GM19328 (cell line): ENCODE measurements around the gene CALHM4.
A peak's percentile ranks its signal among the peaks of the same experiment; 100 is the strongest.

Experiments
- ATAC-seq: cut with Tn5 transposase; IDR thresholded peaks from one replicate; pipeline ENCODE4 v1.9.1; 2021; ENCODE audit warnings: mild to moderate bottlenecking, moderate library complexity; ENCODE audit not compliant: unreplicated experiment

Gene CALHM4, protein sequence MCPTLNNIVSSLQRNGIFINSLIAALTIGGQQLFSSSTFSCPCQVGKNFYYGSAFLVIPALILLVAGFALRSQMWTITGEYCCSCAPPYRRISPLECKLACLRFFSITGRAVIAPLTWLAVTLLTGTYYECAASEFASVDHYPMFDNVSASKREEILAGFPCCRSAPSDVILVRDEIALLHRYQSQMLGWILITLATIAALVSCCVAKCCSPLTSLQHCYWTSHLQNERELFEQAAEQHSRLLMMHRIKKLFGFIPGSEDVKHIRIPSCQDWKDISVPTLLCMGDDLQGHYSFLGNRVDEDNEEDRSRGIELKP

DNA sequence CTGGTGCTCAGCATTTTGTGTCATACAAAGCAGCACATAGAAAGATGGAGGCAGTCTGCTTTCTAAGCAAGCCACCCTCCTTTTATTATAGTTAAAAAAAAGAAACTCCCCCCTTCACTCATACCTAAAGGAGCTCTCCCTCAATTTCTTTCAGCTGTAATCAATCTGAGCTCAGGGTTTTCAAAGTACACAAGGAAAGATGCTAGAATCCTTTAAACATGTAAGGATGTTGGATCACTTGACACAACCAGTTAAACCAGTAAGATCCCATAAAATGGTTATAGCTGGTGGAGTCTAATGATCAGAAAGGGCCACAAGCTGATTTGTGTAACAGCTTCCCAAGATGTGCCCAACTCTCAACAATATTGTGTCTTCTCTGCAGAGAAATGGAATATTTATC lies at the start of gene CALHM4:
CALHM4 (plus strand) TSS at position 301 of the 400 bp plus-strand sequence; CDS start at position 344, 43 bp downstream.
- ATAC-seq, result no peak

DNA sequence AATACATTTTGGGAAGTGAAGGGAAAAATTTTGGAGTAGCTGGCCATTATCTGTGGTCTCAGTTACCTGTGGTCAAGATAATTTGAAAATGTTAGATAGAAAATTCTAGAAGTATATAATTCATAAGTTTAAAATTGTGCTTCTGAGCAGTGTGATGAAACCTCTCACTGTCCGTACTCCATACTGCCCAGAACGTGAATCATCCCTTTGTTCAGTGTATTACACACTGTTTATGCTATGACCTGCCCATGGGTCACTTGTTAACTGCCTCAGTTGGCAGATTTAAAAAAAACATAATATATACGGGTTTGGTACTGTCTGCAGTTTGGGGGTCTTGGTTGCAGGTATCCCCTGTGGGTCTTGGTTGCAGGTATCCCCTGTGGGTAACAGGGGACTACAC lies 46.2 kb upstream of the CALHM4 start:
- no peak for ATAC-seq

DNA sequence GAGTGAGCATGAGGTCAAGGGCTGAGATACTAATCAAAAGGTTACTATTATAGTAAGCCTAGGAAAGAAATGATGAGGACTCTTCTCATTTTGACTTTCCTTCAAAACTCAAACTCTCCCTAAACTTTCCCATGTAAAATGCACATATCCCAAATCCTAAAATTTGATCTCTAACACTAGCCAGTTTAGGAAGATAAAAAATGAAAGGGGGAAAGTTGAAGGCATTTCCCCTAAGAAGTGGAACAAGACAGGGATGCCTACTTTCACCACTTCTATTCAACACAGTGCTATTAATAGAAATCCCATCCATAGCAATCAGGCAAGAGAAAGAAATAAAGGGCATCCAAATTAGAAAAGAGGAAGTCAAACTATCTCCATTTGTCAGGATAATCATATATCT lies 45.0 kb upstream of the CALHM4 start:
- ATAC-seq, result no peak

DNA sequence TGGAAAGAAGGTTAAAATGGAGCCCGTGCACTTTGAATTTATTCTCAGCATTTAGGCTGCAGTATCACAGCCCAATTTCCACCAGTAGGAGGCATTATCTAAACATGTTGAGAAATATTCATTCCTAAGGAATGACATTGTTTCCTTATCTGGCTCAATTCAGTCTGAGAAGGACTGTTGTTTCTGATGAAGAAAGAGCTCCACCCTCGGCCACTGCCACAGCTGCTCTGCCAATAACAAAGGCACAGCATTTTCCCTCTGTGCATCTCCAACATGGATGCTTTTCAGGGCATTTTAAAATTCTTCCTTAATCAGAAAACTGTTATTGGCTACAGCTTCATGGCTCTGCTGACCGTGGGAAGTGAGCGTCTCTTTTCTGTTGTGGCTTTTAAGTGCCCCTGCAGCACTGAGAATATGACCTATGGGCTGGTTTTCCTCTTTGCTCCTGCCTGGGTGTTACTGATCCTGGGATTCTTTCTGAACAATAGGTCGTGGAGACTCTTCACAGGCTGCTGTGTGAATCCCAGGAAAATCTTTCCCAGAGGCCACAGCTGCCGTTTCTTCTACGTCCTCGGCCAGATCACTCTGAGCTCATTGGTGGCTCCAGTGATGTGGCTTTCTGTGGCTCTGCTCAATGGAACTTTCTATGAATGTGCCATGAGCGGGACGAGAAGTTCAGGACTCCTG lies 42.0 kb upstream of the CALHM4 start, which contains the start of gene CALHM5:
CALHM5 (plus strand) TSS at position 216 of the 687 bp plus-strand sequence; CDS start at position 274, 58 bp downstream.
- no peak for ATAC-seq

- ATAC-seq, result peak; percentile 79
Measured at GRCh38 chr6:116512111-116512559, 41.4 kb upstream of the CALHM4 start.

- ATAC-seq, result no peak
Measured at GRCh38 chr6:116512734-116513133, 40.8 kb upstream of the CALHM4 start.

GRCh38 chr6:116513224-116513875 lies 40.2 kb upstream of the CALHM4 start:
- ATAC-seq, result no peak

- ATAC-seq, result no peak
Measured at GRCh38 chr6:116514111-116514510, 39.4 kb upstream of the CALHM4 start.

- ATAC-seq, result no peak
Measured at GRCh38 chr6:116515141-116515540, 38.4 kb upstream of the CALHM4 start.

DNA sequence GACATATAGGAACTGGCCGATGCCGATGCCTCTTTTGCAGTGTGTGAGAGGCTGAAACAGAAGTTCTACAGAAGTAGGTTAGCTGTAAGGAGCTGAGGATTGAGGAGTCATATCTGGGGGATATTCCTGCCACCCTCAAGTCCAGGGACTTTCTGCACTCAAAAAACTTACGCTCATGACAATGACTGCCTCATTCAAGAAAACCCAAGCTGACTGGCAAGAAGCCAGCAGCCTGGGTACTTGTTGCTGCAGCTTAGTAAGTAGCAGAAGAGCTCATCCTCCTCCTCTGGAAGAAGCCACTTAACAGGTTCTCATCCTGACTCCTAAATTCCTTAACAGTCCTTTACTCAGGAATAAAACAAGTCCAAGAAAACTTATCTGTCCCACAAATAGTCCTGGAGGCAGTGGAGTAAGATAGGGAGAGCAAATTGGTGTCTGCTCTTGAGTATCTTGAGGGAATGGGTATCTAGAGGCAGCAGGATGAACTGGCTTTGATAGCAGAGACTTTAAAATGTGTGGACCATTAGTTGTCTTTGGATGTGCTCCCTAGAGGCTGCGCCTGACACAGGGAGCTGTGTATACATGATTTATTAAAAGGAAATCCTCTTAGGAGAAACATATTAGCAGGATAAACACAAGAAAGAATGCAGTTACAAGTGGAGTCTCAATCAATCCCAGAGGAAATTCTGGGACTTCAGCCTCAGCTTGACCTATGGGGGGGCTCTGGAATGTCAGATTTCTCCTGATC lies 34.8 kb upstream of the CALHM4 start:
- ATAC-seq, result no peak

- ATAC-seq, result no peak
Measured at GRCh38 chr6:116522896-116523295, 30.7 kb upstream of the CALHM4 start.

GRCh38 chr6:116524236-116524635 lies 29.3 kb upstream of the CALHM4 start:
- no peak for ATAC-seq

GRCh38 chr6:116528133-116528532 lies 25.4 kb upstream of the CALHM4 start:
- no peak for ATAC-seq

GRCh38 chr6:116528780-116529179 lies 24.8 kb upstream of the CALHM4 start:
- ATAC-seq, result no peak

DNA sequence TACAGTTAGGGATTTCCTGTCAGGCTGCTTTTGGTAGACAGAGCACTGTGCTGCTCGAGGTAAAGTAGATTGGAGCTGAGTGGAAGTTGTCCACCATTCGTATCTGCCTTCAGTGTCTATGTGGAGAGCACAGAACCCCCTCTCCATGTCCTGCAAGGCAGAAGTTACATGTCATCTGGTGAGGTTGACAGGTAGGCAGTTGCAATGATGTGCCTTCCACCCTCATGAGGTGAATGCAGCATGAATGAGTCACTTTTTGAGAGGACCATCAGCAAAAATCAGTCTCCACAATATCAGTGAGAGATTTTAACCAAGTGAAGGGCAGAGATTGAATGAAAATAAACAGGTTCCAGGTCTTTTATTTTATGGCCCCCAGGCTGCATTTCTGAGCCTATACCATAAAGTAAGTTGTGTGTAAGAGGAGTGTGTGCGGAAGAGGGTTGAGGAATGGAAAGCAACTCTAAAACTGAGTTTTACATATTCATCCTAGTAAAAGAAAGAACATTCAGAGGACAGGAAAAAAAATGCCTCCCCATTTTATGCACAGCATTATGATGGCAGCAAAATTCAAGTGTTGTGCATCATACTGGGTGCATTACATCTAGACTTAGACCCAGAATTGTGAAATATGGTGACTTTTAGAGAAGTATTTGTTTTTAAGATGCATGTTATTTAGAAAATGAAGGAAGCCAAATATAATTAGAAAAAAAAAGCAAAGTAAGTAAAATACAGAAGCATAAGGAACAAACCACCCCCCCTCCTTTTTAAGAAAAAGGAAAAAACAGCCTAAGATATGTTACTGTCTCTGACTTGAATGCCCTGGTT lies 23.9 kb upstream of the CALHM4 start:
- ATAC-seq, result no peak

DNA sequence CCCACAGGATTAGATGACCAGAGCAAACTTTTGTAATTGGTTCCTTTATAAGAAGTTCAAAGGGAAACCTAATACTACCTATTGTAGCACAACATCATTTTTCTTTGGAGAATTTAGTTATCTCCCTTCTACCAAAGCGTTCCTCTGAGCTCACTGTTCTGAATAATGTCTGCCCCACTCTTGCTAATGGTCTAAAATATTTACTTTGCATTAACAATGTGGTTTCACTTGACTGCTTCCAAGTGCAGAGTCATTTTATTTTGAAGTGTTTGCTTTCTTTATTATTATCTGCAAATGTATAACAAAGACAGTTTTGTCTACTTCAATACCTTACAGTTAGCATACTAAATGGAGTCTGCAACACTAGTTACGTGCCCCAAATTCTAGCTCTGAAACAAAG lies 23.1 kb upstream of the CALHM4 start:
- ATAC-seq, result no peak

GRCh38 chr6:116531675-116532570 lies 21.6 kb upstream of the CALHM4 start:
- peak; percentile 52 for ATAC-seq

DNA sequence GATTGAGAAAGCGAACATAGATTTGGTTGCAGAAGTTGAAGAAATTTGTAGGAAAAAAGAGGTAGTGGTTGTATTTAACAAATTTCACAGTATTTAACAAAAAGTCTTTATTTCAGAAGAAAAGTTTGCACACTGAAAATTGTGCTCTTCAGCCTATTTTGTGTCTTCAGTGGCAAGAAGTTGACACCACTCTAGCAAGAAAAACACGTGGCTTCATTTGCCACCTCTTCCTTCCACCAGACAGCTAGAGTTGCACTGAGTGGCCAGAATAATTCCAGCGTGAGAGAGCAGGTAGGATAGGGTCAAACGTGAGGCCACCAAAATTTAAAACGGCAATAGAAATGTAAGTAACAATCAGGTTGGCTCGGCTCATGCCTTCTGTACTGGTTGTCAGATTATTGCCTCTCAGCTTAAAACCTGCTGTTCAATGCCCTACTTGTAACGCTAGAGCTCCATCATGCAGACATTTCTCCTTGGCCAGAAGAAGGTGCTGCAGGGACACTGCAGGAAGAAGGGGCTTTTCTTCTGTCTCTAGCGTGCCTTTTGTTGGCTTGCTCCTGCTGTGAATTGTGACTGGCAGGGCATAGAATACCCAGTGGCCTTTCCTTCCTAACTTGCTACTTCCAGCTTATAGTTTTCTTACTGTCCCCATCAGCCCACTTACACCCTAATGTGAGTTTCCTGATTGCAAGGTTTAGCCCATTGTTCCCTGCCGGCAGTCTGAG lies 20.2 kb upstream of the CALHM4 start:
- ATAC-seq, result no peak
